NT2/D1 (cell line): ENCODE measurements around the gene SH3D21.

Source experiments
- DNase-seq: peaks from one replicate; pipeline ENCODE4 v3.0.0-alpha.2; 2011; ENCODE audit warnings: low read depth, low spot score
- H3K27me3 ChIP-seq: 2 replicates; pipeline ENCODE4 v1.6.0; 2011; ENCODE audit warnings: mild to moderate bottlenecking; ENCODE audit not compliant: insufficient read length, insufficient read depth
- H3K36me3 ChIP-seq: 2 replicates; pipeline ENCODE4 v1.6.1; 2011; ENCODE audit warnings: mild to moderate bottlenecking, low read length, mixed read lengths; ENCODE audit not compliant: insufficient read depth, insufficient read length
- H3K4me1 ChIP-seq: 2 replicates; pipeline ENCODE4 v1.5.1; 2011; ENCODE audit not compliant: insufficient read depth, insufficient read length
- H3K4me3 ChIP-seq: 2 replicates; pipeline ENCODE4 v1.5.1; 2011; ENCODE audit warnings: low read depth; ENCODE audit not compliant: insufficient read length
- H3K9ac ChIP-seq: 2 replicates; pipeline ENCODE4 v1.6.0; 2011; ENCODE audit warnings: low read depth; ENCODE audit not compliant: insufficient read length
- H3K9me3 ChIP-seq: 2 replicates; pipeline ENCODE4 v1.5.1; 2011; ENCODE audit warnings: mild to moderate bottlenecking, low read length; ENCODE audit not compliant: insufficient read depth
- SUZ12 ChIP-seq: IDR thresholded peaks from 2 replicates; pipeline ENCODE4 v1.6.1; 2011; ENCODE audit not compliant: insufficient read length, insufficient read depth; ENCODE audit errors: extremely low read depth
- YY1 ChIP-seq: IDR thresholded peaks from 2 replicates; pipeline ENCODE4 v1.6.1; 2011; ENCODE audit not compliant: insufficient read length, insufficient read depth
- ZNF274 ChIP-seq: IDR thresholded peaks from 2 replicates; pipeline ENCODE4 v1.6.1; 2011; ENCODE audit warnings: mild to moderate bottlenecking, low read depth, low read length

The SH3D21 gene

DNA sequence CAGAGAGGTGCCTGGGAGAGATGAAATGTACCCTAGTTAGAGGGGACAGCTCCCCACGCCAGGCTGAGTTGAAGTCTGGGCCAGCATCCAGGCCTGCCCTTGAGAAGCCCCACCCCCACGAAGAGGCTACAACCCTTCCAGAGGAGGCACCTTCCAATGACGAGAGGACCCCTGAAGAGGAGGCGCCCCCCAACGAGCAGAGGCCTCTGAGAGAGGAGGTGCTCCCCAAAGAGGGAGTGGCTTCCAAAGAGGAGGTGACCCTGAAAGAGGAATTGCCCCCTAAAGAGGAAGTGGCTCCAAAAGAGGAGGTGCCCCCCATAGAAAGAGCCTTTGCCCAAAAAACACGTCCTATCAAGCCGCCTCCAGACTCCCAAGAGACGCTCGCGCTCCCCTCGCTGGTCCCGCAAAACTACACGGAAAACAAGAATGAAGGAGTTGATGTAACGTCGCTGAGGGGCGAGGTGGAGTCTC is 14.2 kb downstream of the SH3D21 start:
- peak overlapping the region; percentile 67 for H3K9ac ChIP-seq
- no peak for TF ChIP-seq SUZ12
- TF ChIP-seq YY1: no peak
- TF ChIP-seq ZNF274: no peak
- H3K4me3 ChIP-seq: peak overlapping the region; percentile 37
- peaks cover 30% of the 10 kb centered on the region for H3K4me1 ChIP-seq
- H3K27me3 ChIP-seq: peaks cover 2% of the 10 kb centered on the region
- no peak for DNase-seq
- no peaks in the 10 kb centered on the region for H3K9me3 ChIP-seq
- H3K36me3 ChIP-seq: peaks cover 49% of the 10 kb centered on the region

DNA sequence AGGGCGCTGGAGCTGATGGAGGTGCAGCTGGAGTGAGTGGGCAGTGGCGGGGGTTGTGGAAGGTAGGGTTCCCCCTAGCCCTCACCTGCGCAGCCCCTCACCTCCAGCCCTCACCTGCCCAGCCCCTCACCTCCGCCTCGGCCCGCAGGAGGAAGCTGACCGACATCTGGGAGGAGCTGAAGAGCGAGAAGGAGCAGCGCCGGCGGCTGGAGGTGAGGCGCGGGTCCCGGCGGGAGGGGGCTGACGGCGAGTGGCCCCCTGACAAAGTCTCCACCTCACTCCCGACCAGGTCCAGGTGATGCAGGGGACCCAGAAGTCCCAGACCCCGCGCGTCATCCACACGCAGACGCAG is 14.6 kb downstream of the SH3D21 start:
- no peak for TF ChIP-seq ZNF274
- TF ChIP-seq SUZ12: no peak
- no peak for TF ChIP-seq YY1
- H3K4me1 ChIP-seq: peaks cover 30% of the 10 kb centered on the region
- peaks cover 49% of the 10 kb centered on the region for H3K36me3 ChIP-seq
- DNase-seq: no peak
- peak overlapping the region; percentile 37 for H3K4me3 ChIP-seq
- H3K9me3 ChIP-seq: no peaks in the 10 kb centered on the region
- H3K9ac ChIP-seq: peak overlapping the region; percentile 67
- H3K27me3 ChIP-seq: peaks cover 2% of the 10 kb centered on the region

- peaks cover 33% of the 10 kb centered on the region for H3K4me1 ChIP-seq
- TF ChIP-seq SUZ12: no peak
- peak; percentile 44 for TF ChIP-seq YY1
- peak; percentile 79 for DNase-seq
- peaks cover 2% of the 10 kb centered on the region for H3K27me3 ChIP-seq
- peak overlapping the region; percentile 67 for H3K9ac ChIP-seq
- H3K4me3 ChIP-seq: peak overlapping the region; percentile 37
- no peaks in the 10 kb centered on the region for H3K9me3 ChIP-seq
- peaks cover 49% of the 10 kb centered on the region for H3K36me3 ChIP-seq
Observed at GRCh38 chr1:36321119-36321951, 15.2 kb downstream of the SH3D21 start.

DNA sequence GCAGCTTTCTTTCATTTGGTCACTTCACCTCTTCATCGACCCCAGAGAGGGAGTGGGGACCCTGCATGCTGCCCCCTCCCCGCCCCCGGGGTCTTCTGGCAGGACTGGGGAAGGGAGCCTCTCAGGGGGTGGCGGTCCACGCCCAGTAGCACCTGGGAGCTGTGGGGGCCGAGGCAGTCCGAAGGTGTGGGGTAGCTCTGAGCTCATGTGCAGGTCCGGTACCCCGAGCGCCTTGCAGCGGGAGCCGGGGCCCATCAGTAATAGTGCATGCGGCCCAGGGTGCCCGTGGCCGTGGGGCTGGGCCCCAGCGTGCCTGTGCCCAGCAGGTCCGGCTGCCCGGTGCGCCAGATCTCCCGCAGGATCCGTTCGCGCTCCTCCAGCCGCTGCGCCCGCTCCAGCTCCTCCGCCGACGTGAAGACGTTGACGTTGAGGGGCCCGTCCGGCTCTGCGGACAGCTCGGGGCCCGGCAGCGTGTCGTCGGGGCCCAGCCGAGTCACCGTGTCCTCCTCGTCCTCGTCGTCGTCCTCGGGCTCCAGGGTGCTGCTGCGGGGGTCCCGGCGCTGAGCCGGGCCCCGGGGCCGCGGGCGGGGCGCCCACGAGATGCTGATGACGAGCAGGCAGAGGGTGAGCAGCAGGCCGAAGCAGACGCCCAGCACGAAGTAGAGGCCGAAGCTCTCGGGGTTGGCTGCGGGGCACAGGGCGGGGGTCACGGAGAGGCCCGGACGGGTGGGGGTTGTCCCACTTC is 16.0 kb downstream of the SH3D21 start:
- Histone ChIP-seq H3K27me3 (peaks cover 2% of the 10 kb centered on the region), H3K4me3 (peak overlapping the region; percentile 37), H3K36me3 (peaks cover 48% of the 10 kb centered on the region), H3K9ac (peak overlapping the region; percentile 67), H3K4me1 (peaks cover 33% of the 10 kb centered on the region), H3K9me3 (no peaks in the 10 kb centered on the region)
- DNase-seq: no peak
- TF ChIP-seq YY1: no peak
- no peak for TF ChIP-seq SUZ12
- no peak for TF ChIP-seq ZNF274

GRCh38 chr1:36322786-36323635 is 16.8 kb downstream of the SH3D21 start:
- peak overlapping the region; percentile 84 for H3K9ac ChIP-seq
- H3K9me3 ChIP-seq: no peaks in the 10 kb centered on the region
- peaks cover 2% of the 10 kb centered on the region for H3K27me3 ChIP-seq
- peaks cover 33% of the 10 kb centered on the region for H3K4me1 ChIP-seq
- H3K36me3 ChIP-seq: peaks cover 45% of the 10 kb centered on the region
- peak overlapping the region; percentile 70 for H3K4me3 ChIP-seq
- DNase-seq: no peak
- TF ChIP-seq ZNF274: no peak
- no peak for TF ChIP-seq SUZ12

DNA sequence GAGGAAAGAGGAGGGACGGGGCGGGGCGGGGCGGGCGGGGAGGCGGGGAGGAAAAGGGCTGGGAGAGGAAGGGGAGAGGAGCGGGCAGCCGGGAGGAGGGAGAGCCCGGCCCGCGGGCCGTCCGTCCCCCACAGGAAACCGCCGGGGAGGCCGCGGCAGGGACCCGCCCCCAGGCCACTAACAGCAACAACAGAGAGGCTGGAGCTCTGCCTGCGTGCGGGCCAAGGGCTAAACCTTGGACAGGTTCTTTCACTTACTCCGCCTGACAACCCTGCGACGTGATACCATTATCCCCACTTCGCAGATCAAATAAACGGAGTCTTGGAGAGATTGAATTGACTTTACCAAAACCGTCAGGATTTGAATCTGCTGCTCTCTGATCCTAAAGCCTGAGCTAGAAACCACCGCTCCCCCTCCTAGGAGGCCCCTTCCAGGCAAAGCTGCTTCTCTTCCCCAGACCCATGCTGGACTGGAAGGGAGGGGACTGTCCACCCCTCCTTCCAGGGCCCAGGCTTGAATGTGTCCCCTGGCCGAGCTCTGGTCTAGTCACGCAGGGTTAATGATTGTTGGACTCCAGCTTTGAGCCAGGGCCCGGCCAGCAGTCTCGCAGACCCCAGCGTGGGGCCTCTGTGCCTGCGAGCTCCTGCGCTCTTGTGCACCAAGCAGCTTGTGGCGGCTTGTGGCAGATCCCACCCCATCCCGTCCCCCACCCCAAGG is 17.6 kb downstream of the SH3D21 start, which contains the start of gene EVA1B:
Gene EVA1B, minus strand, starts transcription at position 10 of the 717 bp plus-strand sequence. CDS start 608 bp downstream, outside the sequence.
- H3K9ac ChIP-seq: peak within 1 kb of the TSS; percentile 84
- peak; percentile 60 for DNase-seq
- no peaks in the 10 kb centered on the region for H3K9me3 ChIP-seq
- H3K4me3 ChIP-seq: peak within 1 kb of the TSS; percentile 70
- TF ChIP-seq YY1 (no peak), ZNF274 (no peak), SUZ12 (no peak)
- H3K4me1 ChIP-seq: peaks cover 33% of the 10 kb centered on the region
- peaks cover 47% of the 10 kb centered on the region for H3K36me3 ChIP-seq
- peaks cover 2% of the 10 kb centered on the region for H3K27me3 ChIP-seq
